Activated CD8-positive, alpha-beta memory T cell treated with anti-CD3 and anti-CD28 coated beads, Interleukin-2, amount 50 U/mL, for 1 hour (primary cell): ENCODE measurements around the gene HLA-DQB1.
A peak's percentile ranks its signal among the peaks of the same experiment; 100 is the strongest.

Source experiments
- DNase-seq: peaks from one replicate; pipeline ENCODE4 v3.0.0-alpha.2; 2020; ENCODE audit errors: extremely low read depth

Gene HLA-DQB1

DNA sequence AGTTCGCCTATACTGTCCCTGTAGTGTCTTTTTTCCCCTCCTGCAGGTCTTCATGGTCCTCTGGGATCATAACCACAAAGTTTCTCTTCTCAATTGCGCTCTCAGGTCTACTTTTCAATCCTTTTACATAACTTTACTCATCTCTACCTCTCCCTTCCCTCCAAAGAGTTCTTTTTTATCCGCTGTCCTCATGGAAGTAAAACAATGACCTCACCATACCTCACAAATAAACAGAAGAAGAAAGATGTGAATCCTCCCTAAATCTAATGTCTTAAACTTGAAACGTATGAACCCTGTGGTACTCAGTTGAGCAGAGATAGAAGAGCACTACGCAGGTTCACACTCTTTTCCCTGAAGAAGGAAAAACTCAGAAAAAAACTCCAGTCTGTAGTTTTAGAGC, 41.3 kb downstream of the HLA-DQB1 start:
- DNase-seq, result no peak

DNA sequence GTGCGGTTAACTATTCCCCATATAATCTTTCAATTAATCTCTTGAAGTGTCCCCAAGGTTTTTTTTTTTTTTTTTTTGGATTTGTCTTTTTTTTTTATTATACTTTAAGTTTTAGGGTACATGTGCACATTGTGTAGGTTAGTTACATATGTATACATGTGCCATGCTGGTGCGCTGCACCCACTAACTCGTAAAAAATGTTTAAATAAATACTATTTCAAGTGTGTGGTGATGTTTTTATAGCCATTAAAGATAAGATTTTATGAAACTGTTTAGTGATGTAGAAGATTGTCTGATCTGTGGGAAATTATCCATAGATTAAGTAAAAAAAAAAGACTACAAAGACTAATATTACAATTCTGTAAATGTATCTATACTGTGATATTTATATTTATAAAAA, 41.9 kb downstream of the HLA-DQB1 start:
- DNase-seq, result no peak

DNA sequence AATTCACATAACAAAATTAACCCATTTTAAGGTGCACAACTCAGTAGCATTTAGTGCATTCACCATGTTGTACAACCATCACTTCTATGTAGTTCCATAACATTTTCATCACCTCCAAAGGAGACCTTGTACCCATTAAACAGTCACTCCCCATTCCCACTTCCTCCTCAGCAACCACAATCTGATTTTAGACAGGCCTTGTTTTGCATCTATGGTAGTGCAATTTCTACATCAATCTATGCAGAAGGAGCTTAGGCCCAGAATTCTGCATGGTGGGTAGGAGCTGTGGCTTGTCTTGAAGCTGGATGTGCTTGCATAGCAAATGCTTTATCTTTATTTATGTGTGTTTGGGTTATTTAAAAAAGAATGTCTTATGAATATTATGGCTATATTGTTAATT, 42.8 kb downstream of the HLA-DQB1 start:
- no peak for DNase-seq

DNA sequence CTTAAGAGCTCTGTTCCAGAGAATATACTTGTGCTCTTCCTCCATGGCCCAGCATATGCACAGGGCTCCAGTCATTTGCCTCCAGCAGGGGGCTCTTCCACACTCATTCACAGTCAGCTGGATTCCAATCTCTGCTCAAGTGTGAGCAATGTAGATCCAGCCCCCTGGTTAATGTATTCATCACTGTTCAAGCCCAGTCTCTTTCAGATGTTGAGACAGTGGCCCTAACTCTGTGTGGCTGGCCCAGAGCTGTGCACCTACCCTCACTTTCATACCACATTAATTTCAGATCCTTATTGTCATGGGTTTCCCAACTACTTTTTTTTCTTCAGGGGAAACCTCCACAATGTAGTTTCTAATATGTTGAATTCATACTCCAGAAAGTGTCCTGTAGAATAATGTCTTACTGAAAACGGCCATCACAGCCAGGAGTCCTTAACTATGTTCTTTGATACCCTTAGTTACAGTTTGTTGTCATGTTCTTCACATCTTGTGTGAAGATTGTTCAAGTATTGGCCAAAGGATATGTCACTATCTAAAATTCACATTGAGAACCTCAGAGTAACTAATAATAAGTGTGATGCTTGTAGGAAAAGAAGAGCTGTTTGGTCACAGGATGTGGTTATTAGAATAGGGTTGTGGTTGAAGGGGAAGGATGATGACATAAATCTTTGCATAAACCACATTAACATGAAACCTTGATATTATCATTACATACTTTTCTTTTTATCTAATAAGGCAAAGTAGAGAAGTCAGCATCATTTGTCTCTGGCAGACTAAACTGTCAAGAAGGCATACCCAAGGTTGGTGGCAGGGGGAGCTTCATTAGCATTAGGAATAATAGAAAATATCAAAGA, 43.7 kb downstream of the HLA-DQB1 start:
- DNase-seq, result no peak

DNA sequence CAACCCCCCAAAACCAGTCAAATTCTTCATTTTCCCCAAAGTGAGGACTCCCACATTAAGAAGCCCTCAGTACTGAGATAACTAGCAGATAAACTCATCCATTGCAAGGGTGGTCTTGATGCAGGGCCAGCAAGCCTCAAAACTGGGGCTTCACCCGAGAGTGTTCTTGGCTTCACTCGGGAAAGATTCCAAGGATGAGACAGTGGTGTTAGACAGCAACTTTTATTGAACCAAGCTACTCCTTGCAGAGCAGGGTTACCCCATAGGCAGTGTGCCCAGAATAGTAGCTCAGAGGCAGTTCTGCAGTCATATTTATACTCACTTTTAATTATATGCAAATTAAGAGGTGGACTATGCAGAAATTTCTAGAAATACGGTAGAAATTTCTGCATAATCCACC, 45.1 kb downstream of the HLA-DQB1 start:
- DNase-seq, result no peak

DNA sequence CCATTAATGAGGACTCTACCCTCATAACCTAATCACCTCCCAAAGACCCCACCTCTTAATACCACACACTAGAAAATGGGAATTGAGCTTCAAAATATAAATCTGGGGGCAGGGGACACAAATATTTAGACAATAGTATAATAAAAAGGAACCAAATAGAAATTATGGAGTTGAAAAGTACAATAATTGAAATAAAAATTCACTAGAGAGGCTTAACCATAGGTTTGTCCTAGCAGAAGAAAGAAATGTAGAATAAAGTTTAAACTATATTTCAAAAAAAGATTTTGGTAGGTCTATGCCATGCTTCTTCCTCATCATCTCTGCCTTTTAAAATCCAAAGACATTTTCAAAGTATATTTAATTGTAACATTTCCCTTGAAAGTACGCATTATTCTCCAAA, 48.7 kb downstream of the HLA-DQB1 start:
- no peak for DNase-seq

DNA sequence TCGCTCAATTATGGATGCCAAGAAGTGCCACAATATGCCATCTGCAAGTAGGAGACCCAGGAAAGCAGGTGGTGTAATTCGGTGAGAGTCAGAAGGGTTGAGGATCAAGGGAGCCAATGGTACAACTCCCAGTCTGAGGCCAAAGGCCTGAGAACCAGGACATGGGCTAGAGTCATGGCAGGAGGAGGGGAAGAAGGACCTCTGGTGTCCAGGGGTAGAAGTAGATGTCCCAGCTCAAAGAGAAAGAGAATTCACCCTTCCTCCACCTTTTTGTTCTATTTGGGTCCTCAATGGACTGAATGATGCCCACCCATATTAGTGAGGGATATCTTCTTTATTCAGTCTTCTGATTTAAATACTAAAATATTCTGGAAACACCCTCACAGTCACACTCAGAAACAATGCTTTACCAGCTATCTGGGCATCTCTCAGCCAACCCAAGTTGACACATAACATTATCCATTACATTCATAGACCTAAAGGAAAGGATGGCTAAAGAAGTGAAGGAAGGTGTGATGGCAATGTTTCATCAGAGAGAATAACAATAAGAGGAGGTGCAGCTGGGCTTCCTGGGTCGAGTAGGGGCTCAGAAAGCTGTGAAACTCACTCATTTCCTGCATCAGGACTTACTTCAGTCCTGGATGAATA, 50.4 kb downstream of the HLA-DQB1 start:
- DNase-seq, result no peak

DNA sequence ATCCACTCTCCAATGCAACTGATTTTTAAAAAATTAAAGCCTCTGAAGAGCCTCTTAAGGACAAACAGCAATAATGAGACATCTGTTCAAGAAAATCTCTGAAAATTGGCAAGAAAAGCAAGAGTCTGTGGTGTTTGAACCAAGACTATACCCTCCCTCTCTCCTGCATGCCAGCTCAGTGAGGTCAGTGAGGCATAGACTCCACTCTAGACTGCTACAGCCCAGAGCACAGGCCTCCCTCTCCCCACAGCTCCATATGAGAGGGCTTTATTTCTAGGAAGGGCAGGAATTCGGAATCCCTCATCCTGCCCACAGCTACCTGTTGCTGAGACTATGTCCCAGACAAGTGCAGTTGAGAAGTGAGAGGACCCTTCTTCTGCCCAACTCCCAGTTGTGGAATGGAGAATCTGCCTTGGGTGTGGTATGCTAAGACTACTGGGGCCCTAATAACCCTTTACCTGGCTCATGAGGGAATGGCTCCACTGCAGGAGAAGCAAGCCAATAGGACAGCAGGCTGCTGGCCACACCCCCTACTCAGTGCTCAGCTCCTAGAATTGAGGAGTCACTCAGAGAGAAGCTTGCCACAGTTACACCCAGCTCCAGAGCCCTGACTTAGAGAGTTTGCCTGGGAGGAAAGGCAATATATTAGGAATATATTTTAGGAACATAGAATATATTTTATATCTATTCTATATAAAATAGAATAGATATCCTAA, 51.9 kb downstream of the HLA-DQB1 start:
- DNase-seq, result no peak

DNA sequence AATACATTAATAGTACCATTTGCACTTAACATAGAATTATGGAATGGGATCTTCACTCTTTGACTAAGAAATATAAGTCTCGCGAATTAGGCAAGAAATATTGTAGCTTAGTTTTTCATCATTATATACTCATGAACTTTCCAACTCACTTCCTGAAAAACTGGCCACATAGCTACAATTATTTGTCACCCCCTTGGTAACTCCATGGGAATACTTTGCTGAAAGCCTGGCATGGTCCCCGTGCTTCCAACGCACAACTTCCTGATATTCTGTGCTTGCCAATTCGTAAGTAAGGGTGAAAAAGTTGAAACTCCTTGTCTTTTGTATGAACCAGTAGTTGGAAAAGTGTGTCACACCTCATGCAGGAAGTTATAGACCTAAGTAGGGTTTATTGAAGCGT, 53.0 kb downstream of the HLA-DQB1 start:
- no peak for DNase-seq

DNA sequence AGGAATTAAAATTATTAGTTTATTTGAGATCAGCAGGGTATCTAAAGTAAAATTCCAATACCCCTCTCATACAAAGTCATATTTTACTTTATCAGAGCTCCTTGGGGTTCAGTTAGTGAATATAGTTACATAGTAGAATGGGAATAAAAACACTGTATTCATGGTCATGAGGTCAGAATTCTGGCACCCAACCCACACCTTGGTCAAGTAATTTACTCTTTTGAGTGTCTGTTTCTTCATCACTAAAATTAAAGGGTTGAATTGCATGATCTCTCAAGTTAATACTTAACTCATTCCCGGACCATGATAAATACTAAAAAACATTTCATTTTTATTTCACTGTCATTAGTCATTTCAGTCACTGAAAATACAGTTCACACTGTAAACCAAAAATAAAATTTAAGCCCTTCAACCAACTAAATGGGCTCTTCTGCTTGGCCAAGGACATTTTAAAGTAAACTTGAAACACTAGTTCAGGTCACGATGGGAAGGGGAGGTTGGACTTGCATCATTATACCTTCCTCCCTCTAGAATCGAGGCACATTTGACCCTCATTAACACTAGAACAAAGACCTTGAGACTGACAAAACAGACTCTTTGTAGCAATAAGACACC, 55.7 kb downstream of the HLA-DQB1 start:
- DNase-seq, result no peak

DNA sequence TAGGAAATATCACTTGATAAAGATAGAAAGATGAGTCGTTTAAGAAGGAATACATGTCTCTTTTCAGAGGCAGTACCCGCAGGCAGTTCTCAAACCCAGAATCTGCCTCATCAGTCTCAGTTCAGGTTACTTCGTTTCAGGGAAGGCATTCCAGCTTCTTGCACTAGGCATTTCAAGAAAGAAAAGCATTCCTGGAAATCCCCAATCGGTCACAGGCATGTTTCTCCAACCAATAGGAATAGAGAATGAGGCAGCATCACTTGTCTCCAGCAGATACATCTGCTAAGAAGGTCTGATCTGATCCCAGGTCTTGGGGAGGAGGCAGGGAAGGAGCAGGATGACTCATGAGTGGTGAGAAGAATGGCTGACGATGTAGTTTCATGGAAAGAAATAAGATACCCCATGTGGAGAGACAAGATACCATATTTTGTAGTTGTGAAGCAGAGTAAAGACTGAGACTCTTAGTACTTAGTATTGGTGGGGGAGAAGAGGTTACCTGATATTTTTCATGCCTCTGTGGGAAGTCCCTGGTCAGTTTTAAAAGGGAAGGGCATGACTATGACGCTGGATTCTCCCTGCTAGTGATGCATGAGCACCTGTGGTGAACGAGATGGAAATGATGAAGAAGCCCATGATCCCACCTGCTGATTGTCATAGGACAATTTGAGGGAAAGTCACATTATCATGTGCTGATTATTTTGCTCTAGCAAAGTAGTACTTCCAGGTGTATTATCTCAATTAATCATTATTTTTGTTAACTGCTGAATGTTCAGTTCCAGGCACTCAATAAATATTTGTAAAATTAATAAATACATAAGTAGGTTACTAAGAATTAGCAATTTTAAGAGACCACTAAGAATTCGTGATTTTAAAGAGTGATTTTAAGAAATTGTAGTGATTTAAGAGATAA, 56.5 kb downstream of the HLA-DQB1 start:
- DNase-seq, result peak; percentile 53
